T47D (cell line): ENCODE measurements around the gene DPP8.

Experiments
- DNase-seq, 2 experiments: peaks; one replicate each; pipeline versions ENCODE4 v3.0.0 to v3.0.0-alpha.2; 2011 to 2012; ENCODE audit warnings: low read depth in 1 of 2, low spot score in 1 of 2
- JUND ChIP-seq: IDR thresholded peaks from 2 replicates; pipeline ENCODE4 v1.6.1; 2012; ENCODE audit warnings: low read depth
- in situ Hi-C: cut with HindIII; loops from 2 replicates; pipeline ENCODE4 v1.10.0; 2016; ENCODE audit warnings: low sequenced_read_pairs, low pct_unique_long_range_greater_than_20kb

DPP8 gene

DNA sequence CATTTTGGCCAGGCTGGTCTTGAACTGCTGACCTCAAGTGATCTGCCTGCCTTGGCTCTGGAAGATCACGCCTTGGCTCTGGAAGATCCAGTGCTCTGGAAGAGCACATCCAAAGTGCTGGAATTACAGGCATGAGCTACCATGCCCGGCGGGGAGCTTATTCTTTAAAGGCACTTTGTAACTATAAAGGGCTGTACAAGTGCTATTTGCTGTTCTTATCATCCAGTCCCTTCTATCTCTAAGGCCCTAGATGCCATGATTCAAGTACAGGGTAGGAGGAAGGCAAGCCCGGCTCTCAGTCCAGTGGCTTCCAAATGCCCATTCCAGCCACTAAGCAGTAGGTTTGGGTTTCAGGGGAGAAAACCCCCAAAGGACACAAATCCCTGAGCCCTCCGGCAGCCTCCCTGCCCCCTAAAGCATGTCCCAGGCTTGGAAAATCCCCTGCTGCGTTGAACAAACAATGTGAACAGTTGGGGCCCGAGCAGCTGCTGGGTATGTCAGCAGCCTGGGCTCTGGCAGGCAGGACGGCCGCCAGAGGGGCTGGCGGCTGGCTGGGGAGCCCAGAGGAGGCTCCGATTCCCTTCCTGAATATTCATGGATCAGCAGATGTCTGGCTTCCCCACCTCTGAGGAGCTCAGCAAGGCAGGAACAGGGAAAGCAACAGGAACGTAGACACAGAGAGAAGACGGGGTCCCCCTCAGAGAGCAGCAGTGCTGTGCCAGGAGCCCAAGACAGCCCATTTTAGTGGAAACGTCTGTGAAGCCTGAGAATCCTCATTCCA lies 102.5 kb downstream of the DPP8 start:
- in situ Hi-C loops: no loop called here
- TF ChIP-seq JUND: no peak
- DNase-seq: no peak

DNA sequence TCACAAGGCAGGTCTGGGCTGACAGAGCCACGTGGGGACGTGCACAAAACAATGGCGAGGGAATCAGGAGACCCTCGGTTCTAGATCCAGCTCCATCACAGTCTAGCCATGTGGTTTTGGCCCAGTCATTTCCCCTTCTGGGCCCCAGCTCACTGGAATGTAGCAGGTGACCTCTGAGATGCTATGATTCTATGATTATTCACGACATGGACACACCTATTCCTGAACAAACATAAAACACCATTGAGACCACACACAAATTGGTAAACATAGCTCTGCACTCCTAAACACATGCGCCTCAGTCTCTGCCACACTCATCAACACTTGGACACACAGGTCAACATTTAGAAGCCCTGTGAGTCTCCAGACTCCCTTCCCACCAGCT lies 103.7 kb downstream of the DPP8 start:
- in situ Hi-C loops: no loop called here
- no peak for DNase-seq
- no peak for TF ChIP-seq JUND

DNA sequence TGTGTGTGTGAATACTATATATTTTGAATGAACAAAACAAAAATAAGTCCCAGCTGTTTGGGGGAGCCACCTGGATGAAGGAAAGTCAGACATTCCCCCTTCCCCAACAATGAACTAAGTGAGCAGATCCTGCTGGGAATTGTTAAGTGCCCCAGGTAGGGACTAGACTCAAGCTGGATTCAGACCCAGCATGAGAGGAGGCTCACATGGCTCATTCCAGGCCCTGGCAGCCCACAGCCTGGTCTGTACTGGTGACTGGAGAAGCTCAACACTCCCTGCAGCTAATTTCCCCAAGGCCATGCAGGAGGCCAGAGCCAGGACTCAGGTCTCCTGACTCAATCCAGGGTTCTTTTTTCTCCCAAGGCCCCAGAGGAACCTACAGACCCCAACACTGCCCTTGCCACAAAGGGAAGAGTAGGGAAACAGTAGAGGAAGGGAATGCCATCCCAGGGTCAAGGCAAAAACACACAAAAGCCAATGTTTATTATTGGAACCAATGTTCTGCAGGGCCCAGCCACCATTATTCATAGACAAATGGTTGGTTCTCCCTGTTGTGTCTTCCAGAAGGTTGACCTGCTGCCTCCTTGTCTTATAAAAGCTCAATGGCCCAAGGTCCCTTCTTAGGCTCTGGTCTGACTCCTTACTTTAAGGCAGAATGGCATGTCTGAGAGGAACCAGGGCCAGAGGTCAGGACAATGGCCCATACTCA lies 104.3 kb downstream of the DPP8 start:
- no peak for TF ChIP-seq JUND
- no peak for DNase-seq
- in situ Hi-C loops: no loop called here

DNA sequence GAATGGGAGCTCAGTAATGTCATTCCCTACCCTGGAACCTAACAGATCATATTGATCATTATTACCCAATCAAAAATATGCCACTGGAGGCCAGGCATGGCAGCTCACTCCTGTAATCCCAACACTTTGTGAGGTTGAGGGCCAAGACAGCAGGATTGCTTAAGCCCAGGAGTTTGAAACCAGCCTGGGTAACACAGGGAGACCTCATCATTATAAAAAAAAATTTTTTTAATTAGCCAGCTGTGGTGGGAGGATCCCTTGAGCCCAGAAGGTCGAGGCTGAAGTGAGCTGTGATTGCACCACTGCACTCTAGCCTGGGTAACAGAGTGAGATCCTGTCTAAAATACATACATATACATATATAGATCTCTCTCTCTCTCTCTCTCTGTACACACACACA lies 104.9 kb downstream of the DPP8 start:
- no peak for DNase-seq
- in situ Hi-C loops: no loop called here
- no peak for TF ChIP-seq JUND

DNA sequence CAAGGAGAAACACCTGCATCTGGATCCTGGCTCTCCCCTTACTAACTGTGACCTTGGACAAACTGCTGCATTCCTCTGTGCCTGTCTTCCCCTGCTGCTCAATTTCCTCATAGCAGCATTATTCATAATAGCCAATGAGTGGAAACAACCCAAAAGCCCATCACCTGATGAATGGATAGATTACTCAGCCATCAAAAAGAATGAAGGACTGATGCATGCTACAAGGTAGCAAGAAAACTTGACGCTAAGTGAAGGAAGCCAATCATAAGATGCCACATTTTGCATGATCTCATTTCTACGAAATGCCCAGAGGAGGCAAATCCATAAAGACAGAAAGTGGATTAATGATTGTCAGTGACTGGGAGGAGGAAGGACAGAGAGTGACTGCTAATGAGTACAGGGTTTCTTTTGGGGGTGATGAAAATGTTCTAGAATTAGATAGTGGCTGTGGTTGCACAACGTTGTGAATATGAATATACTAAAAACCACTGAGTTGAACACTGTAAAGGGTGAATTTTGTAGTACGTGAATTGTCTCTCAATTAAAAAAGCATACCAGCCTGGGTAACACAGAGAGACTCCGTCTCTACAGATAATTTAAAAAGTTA lies 105.9 kb downstream of the DPP8 start:
- no peak for TF ChIP-seq JUND
- in situ Hi-C loops: no loop called here
- DNase-seq: no peak

DNA sequence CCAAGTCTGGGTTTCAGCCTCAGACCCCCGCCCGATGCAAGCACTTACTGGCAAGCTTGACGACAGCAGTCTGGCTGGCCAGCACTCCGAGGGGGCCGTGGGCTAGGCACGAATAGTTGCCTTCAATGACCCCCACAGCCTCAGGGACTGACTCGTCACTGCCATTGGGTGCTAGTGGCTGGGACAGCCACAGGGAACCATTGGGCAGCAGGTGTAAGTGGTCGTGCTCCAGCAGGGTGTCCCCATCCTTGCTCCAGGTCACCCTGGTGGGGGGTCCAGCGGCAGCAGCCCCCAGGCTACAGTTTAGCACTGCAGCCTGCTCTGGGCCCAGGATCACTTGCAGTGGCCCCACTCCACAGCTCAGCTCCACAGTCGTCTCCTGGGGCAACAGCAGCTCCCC lies 106.5 kb downstream of the DPP8 start:
- in situ Hi-C loops: no loop called here
- no peak for TF ChIP-seq JUND
- DNase-seq: no peak

- in situ Hi-C loops: no loop called here
- no peak for DNase-seq
- TF ChIP-seq JUND: no peak
Measured at GRCh38 chr15:65410036-65410435, 107.5 kb downstream of the DPP8 start.

GRCh38 chr15:65409036-65409631 lies 108.4 kb downstream of the DPP8 start:
- TF ChIP-seq JUND: no peak
- in situ Hi-C loops: no loop called here
- DNase-seq: no peak

DNA sequence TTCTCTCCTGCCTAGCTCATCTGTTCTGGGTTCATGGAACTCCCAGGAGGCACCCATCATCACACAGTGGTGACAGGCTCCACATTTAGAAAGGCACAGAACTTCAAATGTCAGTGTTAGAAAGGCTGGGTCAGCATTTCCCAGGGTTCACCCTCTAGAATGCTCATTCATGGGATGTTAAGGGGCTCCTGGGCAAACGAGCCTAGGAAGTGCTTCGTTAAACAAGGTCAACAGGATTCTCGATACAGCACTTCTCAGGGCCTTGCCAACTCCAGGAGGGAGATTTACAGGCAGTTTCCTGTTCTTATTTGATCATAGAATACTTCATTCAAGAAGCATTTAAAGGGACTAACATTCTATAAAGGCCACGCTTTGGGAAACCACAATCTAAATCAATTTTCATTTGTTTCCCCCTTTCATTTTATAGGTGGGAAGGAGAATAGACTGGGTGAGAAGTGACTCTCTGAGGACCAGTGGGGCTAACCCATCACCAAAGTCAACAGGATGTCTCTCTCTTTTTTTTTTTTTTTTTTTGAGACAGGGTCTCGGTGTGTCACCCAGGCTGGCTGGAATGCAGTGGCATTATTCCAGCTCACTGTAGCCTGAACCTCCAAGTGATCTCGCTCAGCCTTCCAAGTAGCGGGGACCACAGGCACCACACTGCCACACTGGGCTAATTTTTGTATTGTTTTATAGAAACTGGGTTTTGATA lies 109.0 kb downstream of the DPP8 start:
- DNase-seq: no peak
- in situ Hi-C loops: no loop called here
- no peak for TF ChIP-seq JUND

DNA sequence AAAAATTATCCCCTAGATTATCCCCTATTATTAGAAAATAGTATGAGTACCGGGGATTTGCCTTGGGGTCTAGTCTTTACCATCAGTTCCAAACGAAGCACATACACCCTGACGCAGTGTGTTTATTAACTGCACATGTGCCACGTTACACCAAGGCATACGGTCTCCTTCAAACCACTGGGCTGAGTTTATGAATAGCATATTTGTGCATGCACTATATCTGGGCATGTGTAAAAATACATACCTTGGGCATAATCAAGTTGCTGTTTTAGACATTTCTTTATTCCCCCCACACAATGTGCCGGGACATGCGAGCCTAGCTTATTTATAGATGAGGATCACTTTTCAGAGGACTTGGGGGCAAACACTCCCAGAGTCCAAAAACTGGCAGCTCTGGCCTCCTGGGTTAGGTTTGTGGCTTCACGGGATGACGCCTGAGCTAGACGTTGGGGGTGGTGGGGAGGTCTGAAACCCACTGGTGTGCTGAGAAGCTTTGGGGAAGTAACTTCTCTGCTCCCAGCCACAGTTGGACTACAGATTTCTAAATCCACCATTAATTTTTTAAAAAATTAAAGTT lies 111.0 kb downstream of the DPP8 start:
- DNase-seq: no peak
- in situ Hi-C loops: no loop called here

GRCh38 chr15:65405791-65406423 lies 111.6 kb downstream of the DPP8 start:
- in situ Hi-C loops: no loop called here
- TF ChIP-seq JUND: no peak
- DNase-seq: no peak

More for the DNA sequence above, 111.0 kb downstream of the DPP8 start:
- no peak for TF ChIP-seq JUND
